Naive thymus-derived CD8-positive, alpha-beta T cell (primary cell): ENCODE measurements around the gene SLC51A. TPM values are rescaled to one million over a fixed set of nuclear protein-coding genes. Genes with fewer than 3 reads are reported as not detected.
"Not testable (repeated sequence)": the region's sequence is repeated elsewhere in the genome, so short reads cannot be mapped to it uniquely, and the experiment has no call there.

Source experiments
- ATAC-seq, 2 donors: fragments of 150-1000 bp; cut with Tn5 transposase in 1 of 2; sonication (Bioruptor Pico), chemical (Tn5 transposase) in 1 of 2; 1 replicate in 1 of 2; 2 replicates in 1 of 2; pipeline ENCODE4 v1.10.0; 2021; ENCODE audit warnings: mild to moderate bottlenecking in 2 of 2, moderate library complexity in 2 of 2
- POLR2A ChIA-PET: fragments of 350-600 bp; sonication (Branson Sonifier 250); formaldehyde crosslinking; loops from one replicate; lab custom pipeline; 2021; ENCODE audit warnings: antibody characterized with exemption; lab: Charles Lee
- DNase-seq, 10 donors: peaks; one replicate each; pipeline versions ENCODE4 v3.0.0 to v3.0.0-alpha.2; 2020 to 2022
- H3K27ac Mint-ChIP-seq, 10 donors: one replicate each; pipeline ENCODE4 v1.8.0; 2020 to 2022; ENCODE audit warnings: mild to moderate bottlenecking in 10 of 10, mixed read lengths in 10 of 10, moderate library complexity in 4 of 10, inconsistent platforms in 1 of 10
- H3K27me3 Mint-ChIP-seq, 5 donors: one replicate each; pipeline ENCODE4 v1.8.0; 2021 to 2022; ENCODE audit warnings: mixed read lengths in 5 of 5
- H3K36me3 Mint-ChIP-seq, 3 donors: one replicate each; pipeline ENCODE4 v1.8.0; 2020 to 2022; ENCODE audit warnings: mixed read lengths in 3 of 3, mild to moderate bottlenecking in 2 of 3, inconsistent platforms in 1 of 3
- H3K4me1 Mint-ChIP-seq, 4 donors: one replicate each; pipeline ENCODE4 v1.8.0; 2021 to 2022; ENCODE audit warnings: mixed read lengths in 4 of 4
- H3K4me3 Mint-ChIP-seq, 10 donors: one replicate each; pipeline ENCODE4 v1.8.0; 2020 to 2022; ENCODE audit warnings: mild to moderate bottlenecking in 10 of 10, mixed read lengths in 10 of 10, moderate library complexity in 6 of 10, inconsistent platforms in 1 of 10
- H3K9me3 Mint-ChIP-seq, 9 donors: one replicate each; pipeline ENCODE4 v1.8.0; 2020 to 2022; ENCODE audit warnings: mixed read lengths in 9 of 9, mild to moderate bottlenecking in 3 of 9, inconsistent platforms in 1 of 9, moderate library complexity in 1 of 9
- polyA plus RNA-seq, 3 donors: library from polyadenylated mRNA; unstranded; fragments of 300-500 nt; fragmentation: Illumina TruSeq; gene quantifications; one replicate each; pipeline ENCODE4 v1.2.3, GENCODE V29; 2021
- total RNA-seq, 8 experiments: library from RNA in 2 of 8; stranded (reverse) in 2 of 8; gene quantifications; one replicate each; pipeline ENCODE4 v1.2.3 and lab custom pipeline; 2021 to 2026

SLC51A gene
- total RNA-seq = not detected
- polyA plus RNA-seq = under 1 TPM in 2 of 3 donors, not detected in 1; 0.67 to 0.89 TPM
- total RNA-seq (lab: John Stamatoyannopoulos, UW) = 0 reads per million in 6 experiments

GRCh38 chr3:196216089-196216564, at the start of gene SLC51A:
TSS of gene SLC51A (plus strand) at chr3:196216534. CDS start at chr3:196216713, 179 bp downstream.
- Mint-ChIP-seq H3K27ac (peak within 1 kb of the TSS in 7 of 10 donors; percentile 37 to 84 (median 72)), H3K27me3 (no peaks in the 10 kb centered on the region), H3K9me3 (no peaks in the 10 kb centered on the region), H3K4me3 (peak within 1 kb of the TSS in 5 of 10 donors; percentile 11 to 62 (median 32)), H3K36me3 (no peaks in the 10 kb centered on the region), H3K4me1 (peaks cover 6 to 20% (median 15%) of the 10 kb centered on the region in 4 donors)
- ATAC-seq = no peak
- POLR2A ChIA-PET = no interaction called here
- DNase-seq = no peak

GRCh38 chr3:196166741-196167140, 49.6 kb upstream of the SLC51A start:
- DNase-seq (no peak), ATAC-seq (no peak)
- H3K27me3 Mint-ChIP-seq = no peaks in the 10 kb centered on the region
- H3K9me3 Mint-ChIP-seq = no peaks in the 10 kb centered on the region
- no peaks in the 10 kb centered on the region for H3K36me3 Mint-ChIP-seq
- POLR2A ChIA-PET = interaction anchor here (0.7 kb wide), 1 partner anchor 68 kb away, joined by 4 read pairs; no protein-coding TSS in a partner anchor
- H3K4me1 Mint-ChIP-seq = peaks cover 0 to 3% (median 0%) of the 10 kb centered on the region in 4 donors
- H3K4me3 Mint-ChIP-seq = no peak overlapping the region
- no peak overlapping the region for H3K27ac Mint-ChIP-seq

GRCh38 chr3:196168808-196169391, 47.4 kb upstream of the SLC51A start:
- no peaks in the 10 kb centered on the region for H3K36me3 Mint-ChIP-seq
- H3K4me3 Mint-ChIP-seq = no peak overlapping the region
- DNase-seq (no peak), ATAC-seq (no peak)
- peaks cover 0 to 3% (median 0%) of the 10 kb centered on the region in 4 donors for H3K4me1 Mint-ChIP-seq
- H3K27ac Mint-ChIP-seq = no peak overlapping the region
- POLR2A ChIA-PET = no interaction called here
- H3K9me3 Mint-ChIP-seq = no peaks in the 10 kb centered on the region
- H3K27me3 Mint-ChIP-seq = no peaks in the 10 kb centered on the region

- no peaks in the 10 kb centered on the region for H3K36me3 Mint-ChIP-seq
- no peak for ATAC-seq
- peaks cover 0 to 3% (median 0%) of the 10 kb centered on the region in 4 donors for H3K4me1 Mint-ChIP-seq
- POLR2A ChIA-PET = no interaction called here
- no peaks in the 10 kb centered on the region for H3K9me3 Mint-ChIP-seq
- DNase-seq = no peak
- no peaks in the 10 kb centered on the region for H3K27me3 Mint-ChIP-seq
- H3K27ac Mint-ChIP-seq = no peak overlapping the region
- H3K4me3 Mint-ChIP-seq = no peak overlapping the region
Observed at GRCh38 chr3:196169836-196170240, 46.5 kb upstream of the SLC51A start.

GRCh38 chr3:196170296-196170695, 46.0 kb upstream of the SLC51A start:
- H3K4me1 Mint-ChIP-seq, DNase-seq, POLR2A ChIA-PET, H3K27ac Mint-ChIP-seq, H3K9me3 Mint-ChIP-seq, H3K27me3 Mint-ChIP-seq, H3K36me3 Mint-ChIP-seq, ATAC-seq, H3K4me3 Mint-ChIP-seq: not testable (repeated sequence)

GRCh38 chr3:196174652-196175051, 41.7 kb upstream of the SLC51A start:
- Mint-ChIP-seq H3K4me3 (no peak overlapping the region), H3K27me3 (no peaks in the 10 kb centered on the region), H3K9me3 (no peaks in the 10 kb centered on the region), H3K36me3 (no peaks in the 10 kb centered on the region), H3K27ac (peak overlapping the region in 1 of 10 donors; percentile 30), H3K4me1 (peaks cover 5 to 16% (median 12%) of the 10 kb centered on the region in 4 donors)
- POLR2A ChIA-PET = interaction anchor here (1.2 kb wide), 1 partner anchor 15 kb away, joined by 3 read pairs; no protein-coding TSS in a partner anchor
- ATAC-seq (no peak), DNase-seq (no peak)

GRCh38 chr3:196175116-196175625, 41.2 kb upstream of the SLC51A start:
- H3K9me3 Mint-ChIP-seq = no peaks in the 10 kb centered on the region
- POLR2A ChIA-PET = interaction anchor here (1.2 kb wide), 1 partner anchor 15 kb away, joined by 3 read pairs; no protein-coding TSS in a partner anchor

GRCh38 chr3:196175722-196176121, 40.6 kb upstream of the SLC51A start:
- H3K36me3 Mint-ChIP-seq = no peaks in the 10 kb centered on the region
- ATAC-seq (no peak), DNase-seq (no peak)
- H3K4me1 Mint-ChIP-seq = peaks cover 10 to 23% (median 20%) of the 10 kb centered on the region in 4 donors
- no peak overlapping the region for H3K4me3 Mint-ChIP-seq
- peak overlapping the region in 1 of 10 donors; percentile 73 for H3K27ac Mint-ChIP-seq
- POLR2A ChIA-PET = interaction anchor here (1.2 kb wide), 1 partner anchor 16 kb away, joined by 3 read pairs; no protein-coding TSS in a partner anchor
- H3K9me3 Mint-ChIP-seq = no peaks in the 10 kb centered on the region
- no peaks in the 10 kb centered on the region for H3K27me3 Mint-ChIP-seq

More at GRCh38 chr3:196175116-196175625, 41.2 kb upstream of the SLC51A start:
- no peaks in the 10 kb centered on the region for H3K36me3 Mint-ChIP-seq
- H3K27ac Mint-ChIP-seq = no peak overlapping the region
- no peak overlapping the region for H3K4me3 Mint-ChIP-seq
- DNase-seq (no peak), ATAC-seq (no peak)
- peaks cover 10 to 21% (median 17%) of the 10 kb centered on the region in 4 donors for H3K4me1 Mint-ChIP-seq
- no peaks in the 10 kb centered on the region for H3K27me3 Mint-ChIP-seq

GRCh38 chr3:196177567-196177966, 38.8 kb upstream of the SLC51A start:
- no peaks in the 10 kb centered on the region for H3K9me3 Mint-ChIP-seq
- no peaks in the 10 kb centered on the region for H3K36me3 Mint-ChIP-seq
- ATAC-seq (no peak), DNase-seq (no peak)
- H3K27ac Mint-ChIP-seq = peak overlapping the region in 7 of 10 donors; percentile 51 to 88 (median 79)
- POLR2A ChIA-PET = interaction anchor here (0.7 kb wide), 1 partner anchor 111 kb away, joined by 5 read pairs; no protein-coding TSS in a partner anchor
- H3K27me3 Mint-ChIP-seq = no peaks in the 10 kb centered on the region
- no peak overlapping the region for H3K4me3 Mint-ChIP-seq
- H3K4me1 Mint-ChIP-seq = peaks cover 13 to 39% (median 26%) of the 10 kb centered on the region in 4 donors

GRCh38 chr3:196177967-196178366, 38.4 kb upstream of the SLC51A start:
- Mint-ChIP-seq H3K27ac (peak overlapping the region in 9 of 10 donors; percentile 43 to 88 (median 79)), H3K36me3 (no peaks in the 10 kb centered on the region), H3K9me3 (no peaks in the 10 kb centered on the region), H3K4me1 (peaks cover 13 to 43% (median 27%) of the 10 kb centered on the region in 4 donors), H3K4me3 (peak overlapping the region in 4 of 10 donors; percentile 16 to 47 (median 44)), H3K27me3 (no peaks in the 10 kb centered on the region)
- POLR2A ChIA-PET = interaction anchor here (0.7 kb wide), 1 partner anchor 111 kb away, joined by 5 read pairs; no protein-coding TSS in a partner anchor
- ATAC-seq (no peak), DNase-seq (no peak)

GRCh38 chr3:196178993-196179379, 37.3 kb upstream of the SLC51A start:
- H3K4me3 Mint-ChIP-seq = peak overlapping the region; percentile 62 to 85 (median 76)
- peak overlapping the region; percentile 86 to 99 (median 96) for H3K27ac Mint-ChIP-seq
- H3K4me1 Mint-ChIP-seq = peaks cover 13 to 45% (median 31%) of the 10 kb centered on the region in 4 donors
- H3K27me3 Mint-ChIP-seq = no peaks in the 10 kb centered on the region
- no peaks in the 10 kb centered on the region for H3K36me3 Mint-ChIP-seq
- no peak for DNase-seq
- ATAC-seq = no peak
- POLR2A ChIA-PET = interaction anchor here (1.1 to 3.5 kb wide), 6 partner anchors 9 to 100 kb away, joined by 4 to 22 read pairs (median 8); no protein-coding TSS in a partner anchor
- no peaks in the 10 kb centered on the region for H3K9me3 Mint-ChIP-seq

- POLR2A ChIA-PET = interaction anchor here (0.6 to 3.5 kb wide), 11 partner anchors 8 to 138 kb away, joined by 3 to 22 read pairs (median 5); partner anchors contain the start of gene DYNLT2B
- H3K27ac Mint-ChIP-seq = peak overlapping the region; percentile 86 to 99 (median 96)
- H3K4me1 Mint-ChIP-seq = peaks cover 13 to 45% (median 31%) of the 10 kb centered on the region in 4 donors
- H3K36me3 Mint-ChIP-seq = no peaks in the 10 kb centered on the region
- H3K9me3 Mint-ChIP-seq = no peaks in the 10 kb centered on the region
- peak; percentile 93 for ATAC-seq
- peak overlapping the region; percentile 62 to 85 (median 76) for H3K4me3 Mint-ChIP-seq
- peak; percentile 77 to 95 (median 90) for DNase-seq
- H3K27me3 Mint-ChIP-seq = no peaks in the 10 kb centered on the region
Observed at GRCh38 chr3:196179380-196180308, 36.7 kb upstream of the SLC51A start.
